ENCODE data around the gene FBXW8. TPM values are rescaled to one million over a fixed set of nuclear protein-coding genes. Genes with fewer than 3 reads are reported as not detected.

Gene FBXW8
- total and polyA plus RNA-seq, 2 donors from 2014 or later = 3.3 to 20.3 TPM

- DNase-seq (no peak), FAIRE-seq (no peak)
- Histone ChIP-seq H3K9me3 (ENCODE audit: control insufficient read depth in 2 of 3, insufficient read depth in 1 of 3, low read length in 3 of 3) (no peaks in the 10 kb centered on the region), H3K36me3 (ENCODE audit: control insufficient read depth in 2 of 3, insufficient read depth in 3 of 3, low read length in 3 of 3) (no peaks in the 10 kb centered on the region), H3K27ac (ENCODE audit: low read depth in 2 of 2, low read length in 2 of 2) (no peak overlapping the region), H3K4me3 (ENCODE audit: low read length in 3 of 3) (no peak overlapping the region), H3K4me1 (ENCODE audit: control insufficient read depth in 2 of 3, insufficient read depth in 2 of 3, low read depth in 1 of 3, low read length in 3 of 3) (peaks cover 0 to 3% (median 0%) of the 10 kb centered on the region in 3 donors), H3K9ac (ENCODE audit: low read length in 3 of 3) (no peak overlapping the region), H3K27me3 (ENCODE audit: control insufficient read depth, insufficient read depth, low read length) (no peaks in the 10 kb centered on the region)
- intact Hi-C loops (cut with DNase I) = no loop called here
- TF ChIP-seq, protein P1, sequence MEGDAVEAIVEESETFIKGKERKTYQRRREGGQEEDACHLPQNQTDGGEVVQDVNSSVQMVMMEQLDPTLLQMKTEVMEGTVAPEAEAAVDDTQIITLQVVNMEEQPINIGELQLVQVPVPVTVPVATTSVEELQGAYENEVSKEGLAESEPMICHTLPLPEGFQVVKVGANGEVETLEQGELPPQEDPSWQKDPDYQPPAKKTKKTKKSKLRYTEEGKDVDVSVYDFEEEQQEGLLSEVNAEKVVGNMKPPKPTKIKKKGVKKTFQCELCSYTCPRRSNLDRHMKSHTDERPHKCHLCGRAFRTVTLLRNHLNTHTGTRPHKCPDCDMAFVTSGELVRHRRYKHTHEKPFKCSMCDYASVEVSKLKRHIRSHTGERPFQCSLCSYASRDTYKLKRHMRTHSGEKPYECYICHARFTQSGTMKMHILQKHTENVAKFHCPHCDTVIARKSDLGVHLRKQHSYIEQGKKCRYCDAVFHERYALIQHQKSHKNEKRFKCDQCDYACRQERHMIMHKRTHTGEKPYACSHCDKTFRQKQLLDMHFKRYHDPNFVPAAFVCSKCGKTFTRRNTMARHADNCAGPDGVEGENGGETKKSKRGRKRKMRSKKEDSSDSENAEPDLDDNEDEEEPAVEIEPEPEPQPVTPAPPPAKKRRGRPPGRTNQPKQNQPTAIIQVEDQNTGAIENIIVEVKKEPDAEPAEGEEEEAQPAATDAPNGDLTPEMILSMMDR (IDR thresholded peaks at IDR 0.05; ENCODE audit: borderline replicate concordance, extremely low read depth, insufficient read depth) = no peak
Measured at GRCh38 chr12:117067016-117067415, 156.3 kb downstream of the FBXW8 start.

GRCh38 chr12:117067638-117068037 is 156.9 kb downstream of the FBXW8 start:
- no peak overlapping the region for H3K27ac ChIP-seq (ENCODE audit: low read depth in 2 of 2, low read length in 2 of 2)
- intact Hi-C loops (cut with DNase I) = no loop called here
- DNase-seq (no peak), FAIRE-seq (no peak)
- H3K9ac ChIP-seq (ENCODE audit: low read length in 3 of 3) = no peak overlapping the region
- TF ChIP-seq, protein P1 (IDR thresholded peaks at IDR 0.05; ENCODE audit: borderline replicate concordance, extremely low read depth, insufficient read depth) = no peak
- no peaks in the 10 kb centered on the region for H3K9me3 ChIP-seq (ENCODE audit: control insufficient read depth in 2 of 3, insufficient read depth in 1 of 3, low read length in 3 of 3)
- H3K36me3 ChIP-seq (ENCODE audit: control insufficient read depth in 2 of 3, insufficient read depth in 3 of 3, low read length in 3 of 3) = no peaks in the 10 kb centered on the region
- H3K4me3 ChIP-seq (ENCODE audit: low read length in 3 of 3) = no peak overlapping the region
- H3K27me3 ChIP-seq (ENCODE audit: control insufficient read depth, insufficient read depth, low read length) = no peaks in the 10 kb centered on the region
- peaks cover 0 to 3% (median 0%) of the 10 kb centered on the region in 3 donors for H3K4me1 ChIP-seq (ENCODE audit: control insufficient read depth in 2 of 3, insufficient read depth in 2 of 3, low read depth in 1 of 3, low read length in 3 of 3)

DNA sequence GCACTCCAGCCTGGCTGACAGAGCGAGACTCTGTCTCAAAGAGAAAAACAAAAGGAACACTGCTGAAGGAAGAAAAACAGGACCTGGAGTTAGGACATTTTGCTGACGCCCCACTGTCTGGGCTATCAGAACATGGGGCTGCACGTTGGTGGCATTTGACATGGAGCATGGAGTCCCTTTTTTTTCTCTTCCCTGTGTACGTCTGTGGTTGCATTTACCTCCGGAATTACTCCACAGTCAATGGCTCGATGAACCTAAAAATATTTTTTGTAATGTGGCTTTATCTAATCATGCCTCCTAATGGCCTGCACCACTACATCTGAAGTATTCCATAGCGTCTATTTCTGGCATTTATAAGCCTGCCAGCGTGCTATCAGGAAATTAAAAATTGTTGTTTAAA is 157.7 kb downstream of the FBXW8 start:
- Histone ChIP-seq H3K4me1 (ENCODE audit: control insufficient read depth in 2 of 3, insufficient read depth in 2 of 3, low read depth in 1 of 3, low read length in 3 of 3) (peaks cover 0 to 3% (median 0%) of the 10 kb centered on the region in 3 donors), H3K9me3 (ENCODE audit: control insufficient read depth in 2 of 3, insufficient read depth in 1 of 3, low read length in 3 of 3) (no peaks in the 10 kb centered on the region), H3K27ac (ENCODE audit: low read depth in 2 of 2, low read length in 2 of 2) (no peak overlapping the region), H3K9ac (ENCODE audit: low read length in 3 of 3) (no peak overlapping the region), H3K4me3 (ENCODE audit: low read length in 3 of 3) (no peak overlapping the region), H3K27me3 (ENCODE audit: control insufficient read depth, insufficient read depth, low read length) (no peaks in the 10 kb centered on the region), H3K36me3 (ENCODE audit: control insufficient read depth in 2 of 3, insufficient read depth in 3 of 3, low read length in 3 of 3) (no peaks in the 10 kb centered on the region)
- no peak for DNase-seq
- TF ChIP-seq, protein P1 (IDR thresholded peaks at IDR 0.05; ENCODE audit: borderline replicate concordance, extremely low read depth, insufficient read depth) = no peak
- intact Hi-C loops (cut with DNase I) = no loop called here
- FAIRE-seq = no peak

Measured in kidney (tissue), 14 donors.